Measurements from ENCODE around the gene MAD1L1. TPM values are rescaled to one million over a fixed set of nuclear protein-coding genes. Genes with fewer than 3 reads are reported as not detected.

The MAD1L1 gene
- total RNA-seq, 1 experiment from 2014 or later = 50.8 TPM

DNA sequence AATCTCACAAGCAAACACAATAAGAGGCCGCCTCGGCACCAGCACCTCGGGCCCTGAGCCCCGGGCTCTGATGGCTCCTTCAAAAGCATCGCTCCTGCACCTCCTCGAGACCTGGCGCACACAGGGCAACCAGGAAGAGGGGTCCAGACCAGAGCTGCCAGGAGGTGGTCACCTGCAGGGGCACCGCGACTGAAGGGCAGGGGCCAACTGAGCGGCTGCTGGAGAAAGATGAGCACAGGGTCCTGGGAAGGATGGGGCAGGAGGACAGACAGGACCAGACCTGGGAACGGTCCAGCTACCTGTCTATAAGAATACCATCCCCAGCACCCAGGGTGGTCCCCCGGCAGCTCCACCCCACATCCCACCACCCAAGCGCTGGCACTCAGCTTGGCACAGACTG is 20.8 kb downstream of the MAD1L1 start:
- Histone ChIP-seq H3K4me1 (replicated peaks; ENCODE audit: insufficient read depth) (no peaks in the 10 kb centered on the region), H3K4me3 (no peak overlapping the region), H4K20me1 (ENCODE audit: insufficient read depth) (peaks cover 4% of the 10 kb centered on the region; the same call in 1 of the 2 replicates), H3K27ac (no peak overlapping the region), H3K9me3 (ENCODE audit: insufficient read depth, low read depth) (no peaks in the 10 kb centered on the region), H3K27me3 (ENCODE audit: insufficient read depth, low read depth) (no peaks in the 10 kb centered on the region), H3K9me2 (ENCODE audit: insufficient read depth) (no peaks in the 10 kb centered on the region), H2AFZ (no peak overlapping the region), H3K4me2 (no peak overlapping the region), H3K79me2 (ENCODE audit: low read depth) (no peaks in the 10 kb centered on the region), H3F3A (ENCODE audit: insufficient read depth, low read depth) (no peaks in the 10 kb centered on the region), H3K36me3 (ENCODE audit: low read depth) (peaks cover 12% of the 10 kb centered on the region; the same call in 1 of the 2 replicates)
- ChIA-PET CTCF (no interaction called here), POLR2A (ENCODE audit: unreplicated experiment) (no interaction called here)
- intact Hi-C loops (cut with micrococcal nuclease; ENCODE audit: unreplicated experiment) = no loop called here
- DNase-seq = no peak
- no peak for TF ChIP-seq EZH2 (IDR thresholded peaks at IDR 0.05; ENCODE audit: low read depth)
- TF ChIP-seq, protein P1, sequence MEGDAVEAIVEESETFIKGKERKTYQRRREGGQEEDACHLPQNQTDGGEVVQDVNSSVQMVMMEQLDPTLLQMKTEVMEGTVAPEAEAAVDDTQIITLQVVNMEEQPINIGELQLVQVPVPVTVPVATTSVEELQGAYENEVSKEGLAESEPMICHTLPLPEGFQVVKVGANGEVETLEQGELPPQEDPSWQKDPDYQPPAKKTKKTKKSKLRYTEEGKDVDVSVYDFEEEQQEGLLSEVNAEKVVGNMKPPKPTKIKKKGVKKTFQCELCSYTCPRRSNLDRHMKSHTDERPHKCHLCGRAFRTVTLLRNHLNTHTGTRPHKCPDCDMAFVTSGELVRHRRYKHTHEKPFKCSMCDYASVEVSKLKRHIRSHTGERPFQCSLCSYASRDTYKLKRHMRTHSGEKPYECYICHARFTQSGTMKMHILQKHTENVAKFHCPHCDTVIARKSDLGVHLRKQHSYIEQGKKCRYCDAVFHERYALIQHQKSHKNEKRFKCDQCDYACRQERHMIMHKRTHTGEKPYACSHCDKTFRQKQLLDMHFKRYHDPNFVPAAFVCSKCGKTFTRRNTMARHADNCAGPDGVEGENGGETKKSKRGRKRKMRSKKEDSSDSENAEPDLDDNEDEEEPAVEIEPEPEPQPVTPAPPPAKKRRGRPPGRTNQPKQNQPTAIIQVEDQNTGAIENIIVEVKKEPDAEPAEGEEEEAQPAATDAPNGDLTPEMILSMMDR (conservative IDR thresholded peaks at IDR 0.05) = no peak
- BruUV-seq (replicated peaks) = no TSS peak

DNA sequence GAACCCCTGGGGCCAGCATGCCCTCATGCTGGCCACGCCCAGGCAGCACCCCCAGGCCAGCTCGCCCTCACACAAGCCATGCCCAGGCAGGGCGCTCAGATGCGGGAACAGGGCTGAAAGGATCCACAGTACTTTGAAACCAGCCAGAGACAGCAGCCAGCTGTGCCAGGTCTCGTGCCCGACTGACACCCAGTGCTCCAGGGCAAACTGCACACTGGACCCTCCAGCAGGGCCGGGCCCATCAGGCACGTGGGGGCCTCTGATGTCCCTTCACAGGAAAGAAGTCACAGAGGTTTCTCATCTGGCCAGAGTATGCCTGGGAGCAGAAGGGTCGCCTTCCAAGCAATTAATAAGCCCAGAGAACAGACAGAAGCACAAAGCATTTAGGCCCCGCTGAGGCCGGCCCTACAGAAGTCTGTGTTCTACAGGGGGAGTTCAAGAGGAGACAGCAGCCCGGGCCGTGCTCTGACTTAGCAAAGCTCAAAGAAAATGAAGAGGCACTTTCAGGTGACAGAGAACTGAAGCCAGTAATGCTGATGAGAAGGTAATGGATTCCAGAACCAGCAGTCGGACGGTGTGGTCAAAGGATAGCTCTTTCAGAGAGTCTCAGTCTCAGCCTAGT is 21.4 kb downstream of the MAD1L1 start:
- no peak overlapping the region for H3K4me2 ChIP-seq
- H3F3A ChIP-seq (ENCODE audit: insufficient read depth, low read depth) = no peaks in the 10 kb centered on the region
- ChIA-PET POLR2A (ENCODE audit: unreplicated experiment) (no interaction called here), CTCF (interaction anchor here (0.5 kb wide), 1 partner anchor 707 kb away, joined by 5 read pairs; no protein-coding TSS in a partner anchor)
- no peaks in the 10 kb centered on the region for H3K79me2 ChIP-seq (ENCODE audit: low read depth)
- H3K27me3 ChIP-seq (ENCODE audit: insufficient read depth, low read depth) = no peaks in the 10 kb centered on the region
- TF ChIP-seq EZH2 (IDR thresholded peaks at IDR 0.05; ENCODE audit: low read depth) = no peak
- TF ChIP-seq, protein P1 (conservative IDR thresholded peaks at IDR 0.05) = no peak
- H3K4me1 ChIP-seq (replicated peaks; ENCODE audit: insufficient read depth) = no peaks in the 10 kb centered on the region
- no peaks in the 10 kb centered on the region for H3K9me2 ChIP-seq (ENCODE audit: insufficient read depth)
- H3K36me3 ChIP-seq (ENCODE audit: low read depth) = peaks cover 12% of the 10 kb centered on the region; the same call in 1 of the 2 replicates
- intact Hi-C loops (cut with micrococcal nuclease; ENCODE audit: unreplicated experiment) = no loop called here
- no peak overlapping the region for H2AFZ ChIP-seq
- peaks cover 4% of the 10 kb centered on the region; the same call in 1 of the 2 replicates for H4K20me1 ChIP-seq (ENCODE audit: insufficient read depth)
- H3K4me3 ChIP-seq = no peak overlapping the region
- H3K9me3 ChIP-seq (ENCODE audit: insufficient read depth, low read depth) = no peaks in the 10 kb centered on the region
- no peak overlapping the region for H3K27ac ChIP-seq
- no peak for DNase-seq
- BruUV-seq (replicated peaks) = no TSS peak

DNA sequence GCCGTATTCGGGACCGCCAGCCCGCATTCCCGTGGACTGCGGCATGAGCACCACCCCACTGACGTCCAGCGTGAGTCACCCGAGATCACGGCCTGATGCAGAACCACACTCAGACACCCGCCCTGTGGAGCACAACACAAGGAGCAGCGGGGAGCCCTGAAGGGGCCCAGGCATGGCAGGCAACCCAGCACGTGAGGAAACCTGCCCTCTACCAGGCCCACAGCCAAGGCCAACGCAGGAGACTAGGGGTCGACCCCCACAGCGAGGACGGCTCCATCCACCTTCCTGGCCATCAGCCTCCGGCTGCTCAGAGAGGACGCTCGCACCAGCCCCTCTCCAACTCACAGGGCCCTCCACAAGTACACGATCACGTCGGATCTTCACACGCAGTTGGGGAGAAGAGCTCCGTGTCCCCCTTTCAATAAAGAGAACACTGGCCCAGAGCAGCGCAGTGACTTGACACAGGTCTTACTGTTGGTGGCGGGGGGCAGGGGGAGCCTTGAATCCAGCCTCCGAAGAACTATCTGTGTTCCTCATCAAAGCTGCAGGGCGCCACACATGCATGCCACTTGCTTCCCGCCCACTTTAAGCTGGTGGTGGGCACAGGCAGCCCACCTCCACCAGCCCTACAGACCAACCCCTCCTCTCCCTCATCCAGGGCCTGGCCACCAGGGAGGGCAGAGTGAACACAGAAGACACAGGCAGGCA is 22.0 kb downstream of the MAD1L1 start:
- no peak overlapping the region for H3K4me2 ChIP-seq
- no peaks in the 10 kb centered on the region for H3K27me3 ChIP-seq (ENCODE audit: insufficient read depth, low read depth)
- DNase-seq = no peak
- no peak for TF ChIP-seq EZH2 (IDR thresholded peaks at IDR 0.05; ENCODE audit: low read depth)
- TF ChIP-seq, protein P1 (conservative IDR thresholded peaks at IDR 0.05) = no peak
- intact Hi-C loops (cut with micrococcal nuclease; ENCODE audit: unreplicated experiment) = no loop called here
- H3K9me2 ChIP-seq (ENCODE audit: insufficient read depth) = no peaks in the 10 kb centered on the region
- peaks cover 12% of the 10 kb centered on the region; the same call in 1 of the 2 replicates for H3K36me3 ChIP-seq (ENCODE audit: low read depth)
- H2AFZ ChIP-seq = no peak overlapping the region
- no TSS peak for BruUV-seq (replicated peaks)
- POLR2A ChIA-PET (ENCODE audit: unreplicated experiment) = no interaction called here
- H3K27ac ChIP-seq = no peak overlapping the region
- no peaks in the 10 kb centered on the region for H3K79me2 ChIP-seq (ENCODE audit: low read depth)
- H3F3A ChIP-seq (ENCODE audit: insufficient read depth, low read depth) = no peaks in the 10 kb centered on the region
- H3K4me1 ChIP-seq (replicated peaks; ENCODE audit: insufficient read depth) = no peaks in the 10 kb centered on the region
- no peaks in the 10 kb centered on the region for H3K9me3 ChIP-seq (ENCODE audit: insufficient read depth, low read depth)
- CTCF ChIA-PET = interaction anchor here (0.5 kb wide), 1 partner anchor 706 kb away, joined by 5 read pairs; no protein-coding TSS in a partner anchor
- H4K20me1 ChIP-seq (ENCODE audit: insufficient read depth) = peaks cover 4% of the 10 kb centered on the region; the same call in 1 of the 2 replicates
- no peak overlapping the region for H3K4me3 ChIP-seq

All from PC-9 (cell line).